HCT116 (cell line): ENCODE results near the gene TBX2. TPM values are rescaled to one million over a fixed set of nuclear protein-coding genes. Genes with fewer than 3 reads are reported as not detected.

Experiments used
- ATAC-seq: fragments of 200-7000 bp; cut with Tn5 transposase; 2 replicates; pipeline ENCODE4 v1.9.1; 2020; ENCODE audit warnings: mild to moderate bottlenecking, moderate library complexity
- BruUV-seq: library from RNA; stranded (reverse); fragments of 400-500 nt; replicated peaks from 2 replicates; lab custom pipeline; 2021; lab: Mats Ljungman, UMichigan
- CTCF ChIA-PET: fragments of 300-600 bp; sonication (Branson Sonifier 250); formaldehyde crosslinking; loops from one replicate; lab custom pipeline; 2021; ENCODE audit warnings: antibody characterized with exemption; lab: Charles Lee
- POLR2A ChIA-PET: fragments of 300-600, 350-600 bp; sonication (Branson Sonifier 250); formaldehyde crosslinking; loops from one replicate; lab custom pipeline; 2021; ENCODE audit warnings: antibody characterized with exemption; lab: Charles Lee
- RAD21 ChIA-PET, 2 experiments: fragments of 300-600 bp; sonication (Branson Sonifier 250); formaldehyde crosslinking; loops; one replicate each; lab custom pipeline; 2023; ENCODE audit warnings: low total read pairs in 2 of 2; ENCODE audit not compliant: uncharacterized antibody in 2 of 2, unreplicated experiment in 2 of 2, low non-redundant PET in 1 of 2; lab: Charles Lee
- DNase-seq: peaks from one replicate; pipeline ENCODE4 v3.0.0-alpha.2; 2010; ENCODE audit warnings: low read depth, low spot score
- H2AFZ ChIP-seq: fragments of 200-600 bp; shearing (Covaris generic), sonication (generic); 2 replicates; pipeline ENCODE4 v1.6.1; 2017; ENCODE audit warnings: low read depth, mixed run types, mixed read lengths, antibody characterized with exemption, low read length; ENCODE audit not compliant: poor library complexity, severe bottlenecking
- H3K27ac ChIP-seq: 2 replicates; pipeline ENCODE4 v1.5.1; 2012; ENCODE audit warnings: low read depth, low read length
- H3K27me3 ChIP-seq: fragments of 200-600 bp; sonication (generic); 2 replicates; pipeline ENCODE4 v1.6.1; 2016; ENCODE audit warnings: mixed run types, low read length, mixed read lengths; ENCODE audit not compliant: insufficient read depth
- H3K36me3 ChIP-seq, 2 experiments: fragments of 200-500 bp in 1 of 2; fragments of 200-600 bp in 1 of 2; sonication (Bioruptor generic) in 1 of 2; sonication (generic) in 1 of 2; 2 replicates each; pipeline versions ENCODE4 v1.5.1 to v1.6.1; 2014 to 2016; ENCODE audit warnings: low read length in 2 of 2, inconsistent platforms in 1 of 2, mixed read lengths in 1 of 2, mixed run types in 1 of 2; ENCODE audit not compliant: insufficient read depth in 2 of 2, control insufficient read depth in 1 of 2
- H3K4me1 ChIP-seq, 2 experiments: fragments of 200-600 bp in 1 of 2; sonication (generic) in 1 of 2; 2 replicates each; pipeline versions ENCODE4 v1.5.1 to v1.6.1; 2012 to 2017; ENCODE audit warnings: low read length in 2 of 2, inconsistent platforms in 1 of 2, mild to moderate bottlenecking in 1 of 2, mixed read lengths in 1 of 2, mixed run types in 1 of 2, moderate library complexity in 1 of 2; ENCODE audit not compliant: insufficient read depth in 2 of 2, control insufficient read depth in 1 of 2
- H3K4me2 ChIP-seq: fragments of 200-600 bp; sonication (generic); 2 replicates; pipeline ENCODE4 v1.6.1; 2017; ENCODE audit warnings: mixed run types, low read length, mixed read lengths
- H3K4me3 ChIP-seq, 2 experiments: fragments of 200-600 bp in 1 of 2; sonication (generic) in 1 of 2; replicated peaks in 1 of 2; 2 replicates each; pipeline ENCODE4 v1.5.1; 2011 to 2016; ENCODE audit warnings: low read length in 2 of 2, control low read depth in 1 of 2, low read depth in 1 of 2, mild to moderate bottlenecking in 1 of 2, mixed read lengths in 1 of 2, mixed run types in 1 of 2
- H3K79me2 ChIP-seq: fragments of 200-600 bp; sonication (generic); 2 replicates; pipeline ENCODE4 v1.6.1; 2017; ENCODE audit warnings: mild to moderate bottlenecking, mixed run types, low read length, moderate library complexity, mixed read lengths; ENCODE audit not compliant: insufficient read depth
- H3K9ac ChIP-seq: fragments of 200-600 bp; sonication (generic); 2 replicates; pipeline ENCODE4 v1.6.1; 2016; ENCODE audit warnings: low read length, mixed read lengths
- H3K9me2 ChIP-seq: fragments of 200-600 bp; sonication (generic), shearing (Covaris generic); 2 replicates; pipeline ENCODE4 v1.6.1; 2017; ENCODE audit warnings: mixed run types, mild to moderate bottlenecking, moderate library complexity; ENCODE audit not compliant: insufficient read depth
- H3K9me3 ChIP-seq, 2 experiments: fragments of 200-500 bp in 1 of 2; fragments of 200-600 bp in 1 of 2; sonication (Bioruptor generic) in 1 of 2; sonication (generic) in 1 of 2; 2 replicates each; pipeline ENCODE4 v1.6.1; 2014 to 2017; ENCODE audit warnings: low read length in 2 of 2, mixed read lengths in 2 of 2, inconsistent platforms in 1 of 2, low read depth in 1 of 2, mild to moderate bottlenecking in 1 of 2, mixed run types in 1 of 2, moderate library complexity in 1 of 2; ENCODE audit not compliant: control insufficient read depth in 1 of 2, insufficient read depth in 1 of 2
- H4K20me1 ChIP-seq: fragments of 200-600 bp; sonication (generic), shearing (Covaris generic); 2 replicates; pipeline ENCODE4 v1.6.1; 2017; ENCODE audit warnings: mixed run types, mild to moderate bottlenecking, moderate library complexity; ENCODE audit not compliant: insufficient read depth
- EGR1 ChIP-seq: IDR thresholded peaks from 2 replicates; pipeline ENCODE4 v1.6.1; 2012; ENCODE audit warnings: low read depth
- EZH2 ChIP-seq: fragments of 200-600 bp; sonication (generic); IDR thresholded peaks from 2 replicates; pipeline ENCODE4 v1.6.1; 2017; ENCODE audit warnings: antibody characterized with exemption, mixed run types
- EZH2phosphoT487 ChIP-seq: fragments of 200-600 bp; IDR thresholded peaks from 2 replicates; pipeline ENCODE4 v1.6.1; 2018; ENCODE audit warnings: antibody characterized with exemption, borderline replicate concordance
- FOSL1 ChIP-seq: IDR thresholded peaks from 2 replicates; pipeline ENCODE4 v1.6.1; 2012; ENCODE audit warnings: low read depth
- POLR2A ChIP-seq: IDR thresholded peaks from 2 replicates; pipeline ENCODE4 v1.7.0; 2011; ENCODE audit warnings: borderline replicate concordance; ENCODE audit not compliant: insufficient read depth, insufficient read length; ENCODE audit errors: extremely low read depth
- RAD21 ChIP-seq: IDR thresholded peaks from 2 replicates; pipeline ENCODE4 v1.6.1; 2012; ENCODE audit warnings: low read depth, mild to moderate bottlenecking
- SIN3A ChIP-seq: IDR thresholded peaks from 2 replicates; pipeline ENCODE4 v1.6.1; 2012; ENCODE audit warnings: low read depth
- SRF ChIP-seq: IDR thresholded peaks from 2 replicates; pipeline ENCODE4 v1.6.1; 2012; ENCODE audit warnings: low read depth
- TCF7L2 ChIP-seq: IDR thresholded peaks from 2 replicates; pipeline ENCODE4 v1.7.0; 2011; ENCODE audit warnings: borderline replicate concordance, inconsistent platforms; ENCODE audit not compliant: insufficient read depth, insufficient read length; ENCODE audit errors: extremely low read depth
- YY1 ChIP-seq: IDR thresholded peaks from 2 replicates; pipeline ENCODE4 v1.6.1; 2011; ENCODE audit warnings: low read length, low read depth, moderate library complexity, mild to moderate bottlenecking; ENCODE audit not compliant: insufficient replicate concordance; ENCODE audit errors: extremely low read depth
- ZFX ChIP-seq: fragments of 450-650 bp; IDR thresholded peaks from 2 replicates; pipeline ENCODE4 v1.6.1; 2017
- intact Hi-C: fragments of 100-400 bp; cut with micrococcal nuclease; formaldehyde crosslinking; loops from 2 replicates; pipeline ENCODE4 v1.10.0; 2022
- total RNA-seq: library from RNA; stranded (reverse); gene quantifications from one replicate; pipeline ENCODE4 v1.2.1, GENCODE V29; 2021; ENCODE audit not compliant: unreplicated experiment
- TF ChIP-seq, protein P1 (sequence below): IDR thresholded peaks from 2 replicates; pipeline ENCODE4 v1.6.1; 2011; ENCODE audit warnings: mild to moderate bottlenecking, low read length, moderate library complexity; ENCODE audit not compliant: insufficient replicate concordance; ENCODE audit errors: extremely low read depth
- TF ChIP-seq, protein P2 (sequence below), 3 experiments: fragments of 200-600 bp in 1 of 3; sonication (generic) in 1 of 3; IDR thresholded peaks in 2 of 3; conservative IDR thresholded peaks in 1 of 3; 2 replicates each; pipeline ENCODE4 v1.5.1; 2012 to 2017; ENCODE audit warnings: low read depth in 2 of 3, low read length in 2 of 3, antibody characterized with exemption in 1 of 3, borderline replicate concordance in 1 of 3, control low read depth in 1 of 3, mild to moderate bottlenecking in 1 of 3, mixed read lengths in 1 of 3, mixed run types in 1 of 3, moderate library complexity in 1 of 3; ENCODE audit not compliant: insufficient read depth in 1 of 3
- TF ChIP-seq, protein P3 (sequence below): IDR thresholded peaks from 2 replicates; pipeline ENCODE4 v1.6.1; 2012
- TF ChIP-seq, protein P4 (sequence below): IDR thresholded peaks from 2 replicates; pipeline ENCODE4 v1.6.1; 2012

TBX2 gene
- total RNA-seq, 1 experiment from 2014 or later = 0.71 TPM

DNA sequence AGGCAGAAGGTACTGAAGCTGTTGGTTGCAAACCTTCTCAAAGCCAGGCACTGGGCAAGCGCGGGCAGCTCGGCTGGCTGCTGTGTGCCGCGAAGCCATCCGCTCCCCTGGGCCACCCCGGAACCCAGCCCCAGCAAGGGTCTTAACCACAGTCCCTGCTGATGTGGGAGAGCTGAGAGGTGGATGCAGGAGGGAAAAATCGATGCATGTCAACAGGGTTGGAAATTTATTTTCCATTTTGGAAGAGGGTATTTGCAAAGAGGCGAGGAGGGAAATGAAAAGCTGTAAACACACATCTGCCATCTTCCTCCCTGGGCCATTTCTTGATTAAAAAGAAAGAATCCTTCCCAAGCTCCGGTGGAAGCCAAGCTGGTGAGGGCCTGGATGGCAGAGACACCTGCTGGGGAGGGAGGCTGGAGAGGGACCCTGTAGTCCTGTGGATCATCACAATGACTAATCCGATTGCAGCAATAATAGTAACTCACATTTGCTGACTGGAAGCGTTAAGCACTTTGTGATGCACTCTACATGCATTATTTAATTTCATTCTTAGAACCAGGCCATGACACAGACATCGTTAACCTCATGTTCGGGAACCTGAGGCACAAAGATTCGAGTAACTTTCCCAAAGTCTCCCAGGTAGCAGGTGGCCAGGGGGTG is 13.9 kb upstream of the TBX2 start:
- RAD21 ChIA-PET = no interaction called here
- Histone ChIP-seq H3K79me2 (no peaks in the 10 kb centered on the region), H3K9me2 (no peaks in the 10 kb centered on the region), H3K4me3 (no peak overlapping the region), H3K9ac (no peak overlapping the region), H3K9me3 (no peaks in the 10 kb centered on the region), H3K36me3 (no peaks in the 10 kb centered on the region), H2AFZ (no peak overlapping the region), H4K20me1 (no peaks in the 10 kb centered on the region), H3K4me2 (no peak overlapping the region), H3K27me3 (no peaks in the 10 kb centered on the region), H3K27ac (no peak overlapping the region), H3K4me1 (peaks cover 0 to 3% of the 10 kb centered on the region in 2 experiments; a peak in 2 of 4 replicates)
- DNase-seq (no peak), ATAC-seq (no peak)
- intact Hi-C loops = no loop called here
- TF ChIP-seq ZFX = no peak
- TF ChIP-seq EZH2phosphoT487 = no peak
- TF ChIP-seq, protein P1, sequence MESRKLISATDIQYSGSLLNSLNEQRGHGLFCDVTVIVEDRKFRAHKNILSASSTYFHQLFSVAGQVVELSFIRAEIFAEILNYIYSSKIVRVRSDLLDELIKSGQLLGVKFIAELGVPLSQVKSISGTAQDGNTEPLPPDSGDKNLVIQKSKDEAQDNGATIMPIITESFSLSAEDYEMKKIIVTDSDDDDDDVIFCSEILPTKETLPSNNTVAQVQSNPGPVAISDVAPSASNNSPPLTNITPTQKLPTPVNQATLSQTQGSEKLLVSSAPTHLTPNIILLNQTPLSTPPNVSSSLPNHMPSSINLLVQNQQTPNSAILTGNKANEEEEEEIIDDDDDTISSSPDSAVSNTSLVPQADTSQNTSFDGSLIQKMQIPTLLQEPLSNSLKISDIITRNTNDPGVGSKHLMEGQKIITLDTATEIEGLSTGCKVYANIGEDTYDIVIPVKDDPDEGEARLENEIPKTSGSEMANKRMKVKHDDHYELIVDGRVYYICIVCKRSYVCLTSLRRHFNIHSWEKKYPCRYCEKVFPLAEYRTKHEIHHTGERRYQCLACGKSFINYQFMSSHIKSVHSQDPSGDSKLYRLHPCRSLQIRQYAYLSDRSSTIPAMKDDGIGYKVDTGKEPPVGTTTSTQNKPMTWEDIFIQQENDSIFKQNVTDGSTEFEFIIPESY = no peak
- TF ChIP-seq RAD21 = no peak
- TF ChIP-seq, protein P2, sequence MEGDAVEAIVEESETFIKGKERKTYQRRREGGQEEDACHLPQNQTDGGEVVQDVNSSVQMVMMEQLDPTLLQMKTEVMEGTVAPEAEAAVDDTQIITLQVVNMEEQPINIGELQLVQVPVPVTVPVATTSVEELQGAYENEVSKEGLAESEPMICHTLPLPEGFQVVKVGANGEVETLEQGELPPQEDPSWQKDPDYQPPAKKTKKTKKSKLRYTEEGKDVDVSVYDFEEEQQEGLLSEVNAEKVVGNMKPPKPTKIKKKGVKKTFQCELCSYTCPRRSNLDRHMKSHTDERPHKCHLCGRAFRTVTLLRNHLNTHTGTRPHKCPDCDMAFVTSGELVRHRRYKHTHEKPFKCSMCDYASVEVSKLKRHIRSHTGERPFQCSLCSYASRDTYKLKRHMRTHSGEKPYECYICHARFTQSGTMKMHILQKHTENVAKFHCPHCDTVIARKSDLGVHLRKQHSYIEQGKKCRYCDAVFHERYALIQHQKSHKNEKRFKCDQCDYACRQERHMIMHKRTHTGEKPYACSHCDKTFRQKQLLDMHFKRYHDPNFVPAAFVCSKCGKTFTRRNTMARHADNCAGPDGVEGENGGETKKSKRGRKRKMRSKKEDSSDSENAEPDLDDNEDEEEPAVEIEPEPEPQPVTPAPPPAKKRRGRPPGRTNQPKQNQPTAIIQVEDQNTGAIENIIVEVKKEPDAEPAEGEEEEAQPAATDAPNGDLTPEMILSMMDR (IDR thresholded peaks at IDR 0.05 in 2 of 3, conservative IDR thresholded peaks at IDR 0.05 in 1 of 3; ENCODE audit: borderline replicate concordance in 1 of 3, insufficient read depth in 1 of 3, low read depth in 2 of 3, low read length in 2 of 3) = no peak
- no peak for TF ChIP-seq POLR2A
- no peak for TF ChIP-seq FOSL1
- TF ChIP-seq, protein P3, sequence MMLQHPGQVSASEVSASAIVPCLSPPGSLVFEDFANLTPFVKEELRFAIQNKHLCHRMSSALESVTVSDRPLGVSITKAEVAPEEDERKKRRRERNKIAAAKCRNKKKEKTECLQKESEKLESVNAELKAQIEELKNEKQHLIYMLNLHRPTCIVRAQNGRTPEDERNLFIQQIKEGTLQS = no peak
- TF ChIP-seq, protein P4, sequence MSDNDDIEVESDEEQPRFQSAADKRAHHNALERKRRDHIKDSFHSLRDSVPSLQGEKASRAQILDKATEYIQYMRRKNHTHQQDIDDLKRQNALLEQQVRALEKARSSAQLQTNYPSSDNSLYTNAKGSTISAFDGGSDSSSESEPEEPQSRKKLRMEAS = no peak
- no peak for TF ChIP-seq YY1
- TF ChIP-seq EZH2 = no peak
- no peak for TF ChIP-seq SRF
- no peak for TF ChIP-seq EGR1
- no peak for TF ChIP-seq SIN3A
- no peak for TF ChIP-seq TCF7L2
- CTCF ChIA-PET = no interaction called here
- BruUV-seq = no TSS peak
- POLR2A ChIA-PET = no interaction called here
